ENCODE results near the gene CHRM4.

CHRM4 gene

GRCh38 chr11:46338988-46339666 lies 52.4 kb downstream of the CHRM4 start:
- TF ChIP-seq, protein P1, sequence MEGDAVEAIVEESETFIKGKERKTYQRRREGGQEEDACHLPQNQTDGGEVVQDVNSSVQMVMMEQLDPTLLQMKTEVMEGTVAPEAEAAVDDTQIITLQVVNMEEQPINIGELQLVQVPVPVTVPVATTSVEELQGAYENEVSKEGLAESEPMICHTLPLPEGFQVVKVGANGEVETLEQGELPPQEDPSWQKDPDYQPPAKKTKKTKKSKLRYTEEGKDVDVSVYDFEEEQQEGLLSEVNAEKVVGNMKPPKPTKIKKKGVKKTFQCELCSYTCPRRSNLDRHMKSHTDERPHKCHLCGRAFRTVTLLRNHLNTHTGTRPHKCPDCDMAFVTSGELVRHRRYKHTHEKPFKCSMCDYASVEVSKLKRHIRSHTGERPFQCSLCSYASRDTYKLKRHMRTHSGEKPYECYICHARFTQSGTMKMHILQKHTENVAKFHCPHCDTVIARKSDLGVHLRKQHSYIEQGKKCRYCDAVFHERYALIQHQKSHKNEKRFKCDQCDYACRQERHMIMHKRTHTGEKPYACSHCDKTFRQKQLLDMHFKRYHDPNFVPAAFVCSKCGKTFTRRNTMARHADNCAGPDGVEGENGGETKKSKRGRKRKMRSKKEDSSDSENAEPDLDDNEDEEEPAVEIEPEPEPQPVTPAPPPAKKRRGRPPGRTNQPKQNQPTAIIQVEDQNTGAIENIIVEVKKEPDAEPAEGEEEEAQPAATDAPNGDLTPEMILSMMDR (IDR thresholded peaks at IDR 0.05; ENCODE audit: borderline replicate concordance, control extremely low read depth, extremely low read depth, insufficient read depth, missing control alignments), result no peak
- no peak for DNase-seq (ENCODE audit: low spot score)
- in situ Hi-C loops (cut with MboI; ENCODE audit: low sequenced_read_pairs, unreplicated experiment), result no loop called here

DNA sequence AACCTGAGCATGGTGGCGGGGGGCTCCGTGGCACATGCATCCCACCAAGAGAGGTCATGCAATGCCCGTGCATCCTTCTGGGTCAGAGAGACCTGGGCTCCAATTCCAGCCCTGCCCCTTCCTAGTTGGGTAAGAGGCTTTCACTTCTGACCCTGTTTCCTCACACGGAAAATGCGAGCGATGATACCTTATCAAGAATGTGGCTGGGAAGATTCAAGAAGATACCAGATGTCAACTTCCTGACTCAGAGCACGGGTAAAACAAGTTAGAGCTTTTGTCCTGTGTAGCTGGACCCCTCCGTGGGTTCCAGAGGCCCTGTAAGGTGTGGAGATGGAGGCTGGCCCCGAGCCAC lies 53.0 kb downstream of the CHRM4 start:
- TF ChIP-seq, protein P1 (IDR thresholded peaks at IDR 0.05; ENCODE audit: borderline replicate concordance, control extremely low read depth, extremely low read depth, insufficient read depth, missing control alignments), result no peak
- DNase-seq (ENCODE audit: low spot score), result no peak
- in situ Hi-C loops (cut with MboI; ENCODE audit: low sequenced_read_pairs, unreplicated experiment), result no loop called here

DNA sequence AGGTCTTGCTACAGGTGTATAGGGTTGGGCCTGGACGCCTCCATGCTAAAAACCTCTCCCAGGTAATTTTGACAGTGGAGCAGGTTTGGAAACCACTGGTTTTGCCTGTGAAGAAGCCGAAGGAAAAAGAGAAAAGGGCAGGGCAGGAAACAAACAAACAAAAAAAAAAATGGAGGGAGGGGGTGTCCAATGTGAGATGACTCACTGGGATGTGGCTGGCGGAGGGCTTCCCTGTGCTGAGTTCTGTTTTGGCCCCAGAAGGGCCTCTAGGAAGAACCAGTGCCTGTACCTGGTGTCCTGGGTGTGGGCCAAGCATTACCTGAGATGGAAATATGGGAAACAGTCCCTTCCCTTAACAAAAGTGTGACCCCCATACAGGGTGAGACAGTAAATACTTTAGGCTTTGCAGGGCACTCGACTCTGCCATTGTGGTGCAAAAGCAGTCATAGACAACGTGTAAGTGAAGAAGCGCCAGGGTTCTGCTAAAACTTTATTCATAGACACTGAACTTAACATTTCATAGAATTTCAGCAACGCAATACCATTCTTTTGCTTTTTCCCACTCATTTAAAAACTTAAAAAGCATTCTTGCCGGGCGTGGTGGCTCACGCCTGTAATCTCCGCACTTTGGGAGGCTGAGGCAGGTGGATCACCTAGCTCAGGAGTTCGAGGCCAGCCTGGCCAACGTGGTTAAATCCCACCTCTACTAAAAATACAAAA lies 53.8 kb downstream of the CHRM4 start:
- in situ Hi-C loops (cut with MboI; ENCODE audit: low sequenced_read_pairs, unreplicated experiment), result no loop called here
- TF ChIP-seq, protein P1 (IDR thresholded peaks at IDR 0.05; ENCODE audit: borderline replicate concordance, control extremely low read depth, extremely low read depth, insufficient read depth, missing control alignments), result no peak
- no peak for DNase-seq (ENCODE audit: low spot score)

- TF ChIP-seq, protein P1 (IDR thresholded peaks at IDR 0.05; ENCODE audit: borderline replicate concordance, control extremely low read depth, extremely low read depth, insufficient read depth, missing control alignments), result no peak
- in situ Hi-C loops (cut with MboI; ENCODE audit: low sequenced_read_pairs, unreplicated experiment), result no loop called here
- no peak for DNase-seq (ENCODE audit: low spot score)
Observed at GRCh38 chr11:46336563-46337180, 54.9 kb downstream of the CHRM4 start.

DNA sequence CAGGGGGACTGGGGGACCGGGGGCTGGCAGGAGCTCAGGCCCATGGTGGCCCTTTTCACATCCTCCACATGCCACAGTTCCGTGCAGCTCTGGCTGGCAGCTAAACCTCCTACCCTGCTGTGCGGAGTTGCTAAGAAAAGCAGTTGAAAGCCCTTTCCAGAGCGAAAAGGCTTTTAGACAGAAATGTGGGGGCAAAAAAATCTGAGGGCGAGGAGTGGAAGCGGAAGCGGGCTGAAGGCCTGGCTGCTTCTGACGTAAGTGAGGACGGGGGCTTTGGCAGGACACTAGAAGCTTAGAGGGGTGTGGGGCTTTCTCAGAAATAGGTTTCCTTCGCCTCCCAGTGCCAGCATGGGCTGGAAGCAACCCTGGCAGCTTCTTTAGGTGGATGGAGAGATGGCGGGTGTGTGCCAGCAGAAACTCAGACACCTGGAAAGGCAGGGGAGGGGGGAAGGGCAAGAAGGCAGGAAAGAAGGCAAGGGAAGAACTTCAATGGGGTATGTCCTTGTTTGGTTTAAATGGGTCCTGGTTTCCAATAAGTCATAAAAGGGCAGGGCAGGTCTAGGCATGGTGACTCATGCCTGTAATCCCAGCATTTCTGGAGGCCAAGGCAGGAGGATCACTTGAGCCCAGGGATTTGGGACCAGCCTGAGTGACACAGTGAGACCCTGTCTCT lies 55.5 kb downstream of the CHRM4 start:
- in situ Hi-C loops (cut with MboI; ENCODE audit: low sequenced_read_pairs, unreplicated experiment), result no loop called here
- TF ChIP-seq, protein P1 (IDR thresholded peaks at IDR 0.05; ENCODE audit: borderline replicate concordance, control extremely low read depth, extremely low read depth, insufficient read depth, missing control alignments), result no peak
- no peak for DNase-seq (ENCODE audit: low spot score)

GRCh38 chr11:46335271-46335670 lies 56.3 kb downstream of the CHRM4 start:
- in situ Hi-C loops (cut with MboI; ENCODE audit: low sequenced_read_pairs, unreplicated experiment), result no loop called here
- DNase-seq (ENCODE audit: low spot score), result no peak
- TF ChIP-seq, protein P1 (IDR thresholded peaks at IDR 0.05; ENCODE audit: borderline replicate concordance, control extremely low read depth, extremely low read depth, insufficient read depth, missing control alignments), result no peak
